HG02571 (cell line): ENCODE data around the gene NUMB.
"Not testable (repeated sequence)": the region's sequence is repeated elsewhere in the genome, so short reads cannot be mapped to it uniquely, and the experiment has no call there.

ENCODE experiments used
- ATAC-seq: cut with Tn5 transposase; IDR thresholded peaks from one replicate; pipeline ENCODE4 v1.9.1; 2021; ENCODE audit warnings: mild to moderate bottlenecking, moderate library complexity; ENCODE audit not compliant: unreplicated experiment

Gene NUMB

GRCh38 chr14:73365727-73366126, 92.6 kb downstream of the NUMB start:
- ATAC-seq = no peak

GRCh38 chr14:73364559-73364958, 93.8 kb downstream of the NUMB start:
- ATAC-seq = no peak

DNA sequence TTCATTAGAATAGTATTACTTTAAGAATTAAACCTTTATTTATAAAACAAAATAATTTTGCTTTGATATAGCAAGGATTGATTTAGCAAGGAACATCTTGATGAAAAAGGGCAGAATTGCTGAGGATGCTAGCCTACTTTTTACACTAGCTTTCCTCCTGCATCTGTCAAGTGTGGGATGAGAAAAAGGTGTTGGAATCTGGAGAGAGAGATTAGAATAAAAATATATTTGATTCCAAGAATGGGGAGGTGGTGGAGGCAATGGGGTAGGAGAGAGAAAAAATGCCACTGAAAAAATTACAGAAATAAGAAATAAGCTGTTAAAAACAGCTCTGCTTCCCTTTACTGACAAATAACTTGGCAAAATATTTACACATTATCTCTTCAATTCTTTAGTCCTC, 98.9 kb downstream of the NUMB start:
- ATAC-seq = no peak

DNA sequence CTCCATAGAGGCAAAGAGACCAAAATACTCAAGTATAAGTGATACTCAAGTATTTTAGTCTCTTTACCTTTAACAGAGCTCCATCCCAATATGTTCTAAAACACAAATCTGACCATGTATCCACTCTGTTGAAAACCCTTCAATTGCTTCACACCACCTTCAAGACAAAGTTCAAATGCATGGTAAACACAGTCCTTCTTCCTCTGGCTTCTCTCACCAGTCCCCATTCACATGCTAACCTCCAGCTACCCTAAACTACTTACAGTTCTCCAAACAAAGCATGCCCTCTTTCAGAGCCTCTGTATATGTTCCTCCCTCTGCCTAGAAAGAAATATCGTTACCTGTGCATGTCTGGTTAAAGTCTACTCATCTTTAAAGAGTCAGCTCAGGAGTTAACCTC, 100.2 kb downstream of the NUMB start:
- no peak for ATAC-seq

DNA sequence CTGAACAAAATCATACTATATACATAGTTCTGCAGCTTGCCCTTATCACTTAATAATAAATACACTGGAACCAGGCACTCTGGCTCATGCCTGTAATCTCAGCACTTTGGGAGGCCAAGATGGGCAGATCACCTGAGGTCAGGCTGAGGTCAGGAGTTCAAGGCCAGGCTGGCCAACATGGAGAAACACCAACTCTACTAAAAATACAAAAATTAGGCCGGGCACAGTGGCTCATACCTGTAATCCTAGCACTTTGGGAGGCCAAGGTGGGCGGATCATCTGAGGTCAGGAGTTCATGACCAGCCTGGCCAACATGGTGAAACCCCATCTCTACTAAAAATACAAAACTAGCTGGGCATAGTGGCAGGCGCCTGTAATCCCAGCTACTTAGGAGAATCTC, 109.3 kb downstream of the NUMB start:
- ATAC-seq = not testable (repeated sequence)

GRCh38 chr14:73344319-73344718, 114.0 kb downstream of the NUMB start:
- ATAC-seq = no peak

GRCh38 chr14:73342670-73343069, 115.7 kb downstream of the NUMB start:
- ATAC-seq = no peak

- no peak for ATAC-seq
Observed at GRCh38 chr14:73339846-73340595, 118.3 kb downstream of the NUMB start.

DNA sequence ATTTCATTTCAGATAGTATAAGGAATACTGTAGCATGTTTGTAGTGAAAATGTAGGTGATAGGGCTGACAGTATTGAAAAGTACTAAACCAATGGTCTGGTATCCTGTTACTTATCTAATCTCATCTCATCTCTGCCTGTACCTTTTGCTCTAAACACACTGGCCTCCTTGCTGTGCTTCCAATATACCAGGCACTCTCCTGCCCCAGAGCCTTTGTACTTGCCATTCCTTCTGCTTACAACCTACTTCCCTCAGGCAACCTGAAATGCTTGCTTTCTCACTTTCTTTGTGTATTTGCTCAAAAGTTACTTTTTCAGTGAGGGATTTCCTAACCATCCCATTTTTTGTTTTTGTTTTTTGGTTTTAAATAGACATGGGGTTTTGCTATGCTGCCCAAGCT, 119.1 kb downstream of the NUMB start:
- ATAC-seq = no peak

GRCh38 chr14:73338551-73338950, 119.8 kb downstream of the NUMB start:
- ATAC-seq = no peak

- no peak for ATAC-seq
Observed at GRCh38 chr14:73333031-73333430, 125.3 kb downstream of the NUMB start.

DNA sequence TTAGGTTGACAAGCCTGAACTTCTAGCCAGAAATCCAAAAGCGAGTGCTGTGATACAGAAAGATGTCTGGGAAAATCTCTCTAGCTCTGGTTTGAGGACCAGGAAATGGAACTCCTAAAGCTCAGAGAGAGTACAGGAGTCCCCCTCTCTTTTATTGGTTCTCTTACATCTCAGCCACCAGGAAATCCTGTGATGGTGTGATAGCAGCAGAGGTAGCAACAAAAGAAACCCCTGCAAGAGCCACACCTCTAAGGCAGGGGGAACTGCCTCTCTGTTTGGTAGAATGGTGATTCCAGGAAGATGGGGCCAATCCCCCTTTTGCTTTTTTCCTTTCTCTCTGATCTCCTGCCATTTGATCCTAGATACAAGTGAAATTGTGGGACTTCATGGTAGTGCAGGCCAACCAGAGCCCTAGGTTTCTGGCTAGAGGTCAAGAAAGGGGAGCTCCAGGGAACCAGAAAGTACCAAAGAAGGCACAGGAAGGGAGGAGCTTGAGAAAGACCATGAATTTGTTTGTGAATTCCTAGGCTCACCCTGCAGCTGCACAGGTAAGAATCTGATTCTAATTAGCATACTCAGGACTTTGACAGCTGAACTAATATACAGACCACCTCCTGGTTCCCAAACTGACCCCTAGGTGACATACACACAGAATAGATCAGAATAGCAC, 132.6 kb downstream of the NUMB start:
- no peak for ATAC-seq

- no peak for ATAC-seq
Observed at GRCh38 chr14:73325063-73325462, 133.3 kb downstream of the NUMB start.

GRCh38 chr14:73324533-73324932, 133.8 kb downstream of the NUMB start:
- ATAC-seq = no peak

DNA sequence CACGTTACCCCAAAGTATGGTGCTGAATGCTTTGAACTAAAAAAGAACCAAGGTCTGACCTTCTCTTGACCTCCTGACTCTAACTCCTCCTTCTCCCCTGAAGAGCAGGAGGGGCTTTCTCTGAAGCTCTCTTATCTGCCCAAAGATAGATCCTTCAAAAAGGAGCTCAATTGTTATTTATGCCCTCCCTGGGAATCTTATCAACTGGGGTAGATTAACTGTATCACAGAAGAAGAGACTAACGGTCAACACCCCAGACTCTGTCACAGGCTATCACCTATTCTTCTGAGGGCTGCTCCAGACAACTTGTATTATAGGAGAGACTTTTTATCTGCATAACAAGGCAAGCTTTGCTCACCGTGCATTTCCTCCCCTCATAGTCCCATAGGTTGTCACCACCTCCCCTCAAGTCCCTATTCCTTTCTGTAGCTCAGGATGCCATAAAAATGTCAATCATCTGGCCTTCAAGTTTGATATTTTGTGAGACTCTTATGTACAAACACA, 134.4 kb downstream of the NUMB start:
- ATAC-seq = no peak

GRCh38 chr14:73313151-73313550, 145.2 kb downstream of the NUMB start:
- no peak for ATAC-seq

- ATAC-seq = no peak
Observed at GRCh38 chr14:73312687-73313086, 145.7 kb downstream of the NUMB start.

DNA sequence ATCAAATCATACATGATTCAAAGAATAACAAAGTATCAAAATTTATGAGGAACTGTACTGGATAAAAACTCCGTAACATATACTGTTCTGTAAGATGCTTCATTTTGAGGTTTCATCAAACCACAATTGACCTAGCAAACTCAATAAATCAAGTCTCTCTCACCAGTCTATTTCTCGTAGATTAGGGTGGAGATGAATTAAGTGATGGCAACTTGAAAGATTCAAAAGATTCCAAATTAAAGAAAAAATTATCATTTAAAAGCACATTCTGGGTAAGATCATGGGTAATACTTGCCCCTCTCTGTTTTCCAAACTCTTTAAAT, 146.7 kb downstream of the NUMB start:
- no peak for ATAC-seq

GRCh38 chr14:73309207-73309606, 149.1 kb downstream of the NUMB start:
- ATAC-seq = not testable (repeated sequence)

- no peak for ATAC-seq
Observed at GRCh38 chr14:73307261-73307660, 151.1 kb downstream of the NUMB start.

GRCh38 chr14:73305499-73305898, 152.8 kb downstream of the NUMB start:
- no peak for ATAC-seq

DNA sequence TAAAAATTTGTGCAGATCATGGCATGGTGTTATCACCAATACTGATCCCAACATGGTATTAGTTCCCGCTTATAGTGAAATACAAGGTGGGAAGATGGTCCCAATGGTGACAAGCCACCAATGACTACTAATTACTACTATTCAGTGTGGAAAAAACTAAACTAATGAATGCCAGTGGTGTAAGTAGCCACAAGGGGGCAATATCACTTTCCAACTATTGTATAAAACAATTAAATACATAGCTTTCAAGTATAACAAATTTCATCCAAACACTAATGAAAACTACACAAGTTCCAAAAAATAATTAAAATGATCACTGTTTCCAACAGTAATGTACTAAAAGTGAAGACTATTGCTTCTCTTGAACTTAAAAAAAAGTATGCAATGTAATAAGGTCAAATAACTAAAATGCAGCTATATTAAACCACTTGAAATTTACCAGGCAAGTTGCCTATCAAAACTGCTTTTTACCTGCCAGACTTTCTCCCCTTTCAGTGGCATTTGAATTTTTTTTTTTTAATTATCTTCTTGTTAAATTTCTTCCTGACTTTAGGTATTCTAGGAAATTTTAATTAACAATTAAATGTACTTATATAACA, 163.0 kb downstream of the NUMB start:
- no peak for ATAC-seq
